ENCODE data around the gene TPK1.
"Not testable (repeated sequence)": the region's sequence is repeated elsewhere in the genome, so short reads cannot be mapped to it uniquely, and the experiment has no call there.

TPK1 gene

GRCh38 chr7:144775749-144776148 lies 60.1 kb downstream of the TPK1 start:
- no peak for DNase-seq

GRCh38 chr7:144771927-144772326 lies 63.9 kb downstream of the TPK1 start:
- no peak for DNase-seq

GRCh38 chr7:144771174-144771573 lies 64.7 kb downstream of the TPK1 start:
- DNase-seq = no peak

DNA sequence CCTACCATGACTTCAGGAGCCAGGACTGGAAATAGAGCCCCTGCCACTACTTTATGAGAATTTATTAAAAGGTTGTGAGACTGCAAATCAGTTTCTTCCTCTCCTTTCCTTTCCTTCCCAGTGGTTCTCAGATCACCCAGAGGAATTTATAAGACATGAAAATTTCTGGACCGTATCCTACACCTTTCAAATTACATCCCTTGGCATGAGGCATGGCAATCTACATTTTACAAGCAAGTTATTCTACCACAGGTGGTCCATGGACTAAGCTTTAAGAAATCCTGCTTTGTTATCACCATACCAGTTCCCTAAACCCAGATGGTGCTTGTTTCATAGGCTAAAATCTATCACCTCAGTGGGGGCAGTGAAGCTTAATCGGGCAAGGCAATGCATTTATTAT lies 66.5 kb downstream of the TPK1 start:
- no peak for DNase-seq

DNA sequence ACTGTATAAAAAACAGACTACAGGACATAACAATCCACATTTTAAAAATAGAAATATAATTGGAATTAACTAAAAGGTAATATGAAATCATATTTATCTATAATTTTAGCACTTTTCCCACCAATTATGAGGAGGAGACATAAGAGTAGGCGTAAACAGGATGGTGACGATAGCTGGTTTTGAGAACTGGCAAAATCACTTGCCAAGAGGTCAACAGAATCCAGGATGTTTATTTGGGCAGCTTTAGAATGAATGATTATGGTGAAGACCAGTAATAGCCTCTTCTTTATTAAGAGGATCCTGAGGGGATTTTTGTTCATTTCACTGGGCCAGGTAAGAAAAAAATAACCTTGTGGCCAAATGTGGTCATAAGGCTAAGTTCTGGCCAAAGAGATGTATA lies 67.2 kb downstream of the TPK1 start:
- DNase-seq = no peak

DNA sequence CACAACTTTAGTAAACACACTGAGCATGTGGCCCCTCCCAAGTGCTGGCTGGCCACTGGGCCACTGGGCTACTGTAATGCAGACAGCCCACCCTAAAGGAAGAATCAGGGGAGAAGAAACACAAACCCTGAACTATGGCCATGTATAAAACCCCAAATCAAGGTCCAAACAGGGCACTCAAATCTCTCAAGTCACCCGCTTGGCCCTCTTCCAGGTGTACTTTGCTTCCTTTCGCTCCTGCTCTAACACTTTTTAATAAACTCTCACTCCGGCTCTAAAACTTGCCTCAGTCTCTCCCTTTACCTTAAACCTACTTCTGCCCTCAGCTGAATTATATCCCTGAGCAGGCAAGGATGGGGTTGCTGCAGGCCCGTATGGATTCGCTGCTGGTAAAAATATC lies 72.6 kb downstream of the TPK1 start:
- DNase-seq = no peak

DNA sequence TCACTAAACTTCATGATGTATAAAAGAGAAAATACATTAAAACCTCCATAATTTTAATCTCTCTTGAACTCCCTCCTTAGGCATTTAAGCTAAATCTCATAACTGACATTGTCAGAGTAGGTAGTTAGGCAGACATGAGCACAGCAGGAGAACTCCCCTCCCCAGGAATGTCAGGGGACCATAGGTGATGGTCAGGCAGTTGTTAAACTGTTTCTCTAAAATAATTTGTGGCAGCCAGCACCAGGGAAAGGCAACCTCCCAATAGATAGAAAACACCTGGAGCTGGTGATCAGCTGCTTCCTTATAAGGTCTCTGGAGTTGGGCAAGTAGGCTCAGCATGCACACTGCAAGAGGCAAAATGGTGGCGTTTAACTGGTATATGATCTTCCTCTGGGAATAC lies 73.0 kb downstream of the TPK1 start:
- DNase-seq = no peak

- DNase-seq = no peak
These were observed 74.4 kb downstream of the TPK1 start for GRCh38 chr7:144761493-144761892.

DNA sequence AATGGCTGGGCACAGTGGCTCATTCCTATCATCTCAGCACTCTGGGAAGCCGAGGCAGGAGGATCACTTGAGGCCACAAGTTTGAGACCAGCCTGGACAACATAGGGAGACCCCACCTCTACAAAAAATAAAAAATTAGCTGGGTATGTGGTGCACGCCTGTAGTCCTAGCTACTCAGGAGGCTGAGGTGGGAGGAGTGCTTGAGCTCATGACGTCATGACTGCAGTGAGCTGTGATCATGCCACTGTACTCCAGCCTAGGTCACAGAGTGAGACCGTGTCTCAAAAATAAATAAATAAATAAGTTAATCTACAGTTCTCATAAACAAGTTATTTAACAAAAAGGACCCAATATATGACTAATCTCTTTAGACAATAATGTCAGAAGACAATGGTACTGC lies 76.2 kb downstream of the TPK1 start:
- no peak for DNase-seq

DNA sequence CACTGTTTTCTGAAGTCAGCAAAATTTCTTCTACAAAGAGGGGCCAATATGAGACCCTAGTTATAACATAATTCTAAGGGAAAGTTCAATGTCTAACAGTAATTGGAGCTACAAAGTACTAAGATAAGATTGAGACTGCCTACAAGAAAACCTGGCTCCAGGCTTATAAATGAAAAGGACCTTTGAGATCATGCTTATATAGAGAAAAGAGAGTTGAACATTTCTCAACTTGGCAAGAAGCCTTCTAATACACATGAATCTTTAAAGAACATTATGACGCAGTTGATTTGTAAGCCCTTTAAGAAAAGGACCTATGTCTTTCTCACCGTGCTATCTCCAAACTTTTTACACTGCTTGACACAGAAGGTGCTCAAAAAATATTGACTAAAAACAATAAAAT lies 87.9 kb downstream of the TPK1 start:
- no peak for DNase-seq

DNA sequence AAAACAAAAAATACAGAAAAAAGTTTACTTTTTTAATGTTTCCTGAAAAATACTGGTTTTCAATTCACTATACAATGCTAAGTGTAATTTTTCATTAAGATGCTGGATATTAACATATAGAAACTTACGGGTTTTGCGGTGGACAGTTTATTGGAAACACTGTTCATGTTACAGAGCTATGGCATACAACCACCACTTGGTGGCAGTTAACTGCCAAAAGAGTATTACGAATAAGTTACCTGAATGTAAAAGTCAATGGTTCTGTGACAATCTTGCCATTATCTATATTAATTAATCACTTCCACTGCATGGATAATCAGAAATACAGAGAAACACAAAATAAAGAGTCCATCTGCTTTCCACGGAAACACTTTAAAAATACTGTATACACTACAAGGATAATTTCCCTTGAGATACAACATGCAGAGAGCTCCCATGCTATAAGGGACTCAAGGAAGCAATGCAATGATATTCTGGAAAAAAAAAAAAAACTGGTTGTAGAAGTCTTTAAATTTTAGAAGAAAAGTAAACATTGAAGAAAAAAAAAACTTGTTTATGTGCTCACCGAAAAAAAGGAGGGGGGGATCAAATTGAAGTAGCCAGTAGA lies 97.0 kb downstream of the TPK1 start:
- peak; percentile 5 for DNase-seq

GRCh38 chr7:144738146-144738545 lies 97.7 kb downstream of the TPK1 start:
- no peak for DNase-seq

GRCh38 chr7:144736880-144737493 lies 98.9 kb downstream of the TPK1 start:
- no peak for DNase-seq

DNA sequence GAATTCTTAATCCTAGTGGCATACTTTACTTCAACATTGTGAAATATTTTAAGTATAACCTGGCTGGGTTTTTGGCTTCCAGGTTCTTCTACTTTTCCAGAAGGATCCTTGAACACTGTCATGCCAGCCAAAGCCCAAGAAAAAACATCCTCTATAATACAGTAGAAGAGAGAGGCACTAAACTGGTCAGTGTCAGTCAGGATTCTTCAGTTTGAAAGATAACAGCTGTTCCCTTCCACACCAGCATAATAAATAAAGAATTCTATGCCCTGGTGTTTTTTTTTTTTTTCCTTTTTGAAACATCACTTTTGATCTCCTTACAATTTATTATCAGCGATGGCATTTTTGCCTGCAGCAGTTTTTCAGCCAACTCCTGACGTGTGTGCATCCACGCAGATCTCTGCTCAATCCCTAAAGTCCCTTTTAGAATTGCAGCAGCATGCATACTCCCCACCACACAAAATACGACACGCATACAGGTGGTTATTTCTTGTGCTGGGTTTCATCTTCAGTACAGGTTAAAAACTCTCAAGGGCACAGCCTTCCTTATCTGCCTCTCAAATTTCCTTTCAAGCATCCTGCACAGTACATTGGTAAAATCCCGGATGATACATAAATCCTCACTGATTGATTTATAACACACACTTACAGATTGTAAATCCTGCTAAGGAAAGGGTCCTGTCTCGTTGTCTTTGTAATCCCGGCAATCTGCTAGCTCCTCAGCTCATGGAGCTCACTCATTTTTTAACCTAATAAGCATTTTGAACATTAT lies 100.2 kb downstream of the TPK1 start:
- DNase-seq = no peak

DNA sequence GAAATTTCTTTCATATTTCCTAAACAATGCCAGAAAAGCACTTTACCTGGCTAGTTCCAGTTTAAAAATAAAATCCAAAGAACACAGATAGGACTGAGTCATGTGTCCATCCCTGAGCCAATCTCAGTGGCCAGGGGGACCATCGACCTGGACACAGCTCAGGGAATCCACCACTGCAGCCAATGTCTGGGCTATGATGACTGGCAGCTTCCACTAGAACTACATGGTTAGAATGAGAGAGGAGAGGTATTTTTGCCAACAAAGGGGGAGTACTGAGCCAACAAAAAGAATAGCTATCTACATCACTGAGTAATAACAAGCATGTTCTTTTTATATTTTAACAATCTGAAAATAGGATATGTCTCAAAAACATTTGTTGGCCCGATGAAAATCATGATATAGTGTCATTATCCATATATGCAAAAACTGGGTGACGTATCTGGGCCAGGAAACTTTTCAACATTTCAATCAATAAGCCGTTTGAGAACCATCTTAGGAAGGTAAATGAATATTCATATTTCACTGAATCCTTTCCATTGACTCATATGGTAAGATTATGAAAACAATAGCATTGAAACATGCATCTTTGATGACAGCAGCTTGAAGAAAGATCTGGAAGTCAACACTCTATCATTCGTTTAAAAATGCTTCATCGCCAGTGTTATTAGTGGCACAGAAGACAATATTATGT lies 104.0 kb downstream of the TPK1 start:
- no peak for DNase-seq

- no peak for DNase-seq
These were observed 105.6 kb downstream of the TPK1 start for GRCh38 chr7:144730224-144730623.

- DNase-seq = no peak
These were observed 106.6 kb downstream of the TPK1 start for GRCh38 chr7:144729226-144729625.

- DNase-seq = no peak
These were observed 107.3 kb downstream of the TPK1 start for GRCh38 chr7:144728551-144728950.

DNA sequence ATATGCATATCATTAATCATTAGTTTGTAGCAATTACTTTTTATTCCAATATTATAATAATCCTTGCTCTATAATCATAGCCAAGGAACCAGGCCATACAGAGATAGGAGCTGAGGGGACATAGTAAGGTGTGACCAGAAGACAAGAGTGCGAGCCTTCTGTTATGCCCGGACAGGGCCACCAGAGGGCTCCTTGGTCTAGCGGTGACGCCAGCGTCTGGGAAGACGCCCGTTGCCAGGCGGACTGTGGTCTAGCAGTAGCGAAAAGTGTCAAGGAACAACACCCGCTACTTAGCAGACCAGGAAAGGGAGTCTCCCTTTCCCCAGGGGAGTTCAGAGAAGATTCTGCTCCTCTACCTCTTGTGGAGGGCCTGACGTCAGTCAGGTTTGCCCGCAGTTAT lies 109.0 kb downstream of the TPK1 start:
- DNase-seq = not testable (repeated sequence)

DNA sequence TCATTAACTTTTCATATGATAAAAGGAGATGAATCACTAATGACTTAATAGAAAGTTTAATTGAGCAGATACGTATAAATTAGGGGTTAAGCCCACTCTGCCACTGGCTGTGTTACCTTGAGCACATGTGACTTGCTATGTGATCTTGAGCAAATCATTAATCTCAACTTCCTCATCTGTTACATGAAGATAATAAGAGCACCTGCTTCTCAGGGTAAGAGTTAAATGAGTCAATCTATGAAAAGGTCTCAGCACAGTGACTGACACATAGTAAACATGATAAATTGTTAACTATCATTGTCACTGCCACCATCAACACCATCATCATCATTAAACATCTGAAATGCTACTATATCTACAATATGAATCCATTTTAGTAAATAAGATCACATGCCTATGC lies 110.8 kb downstream of the TPK1 start:
- DNase-seq = no peak

DNA sequence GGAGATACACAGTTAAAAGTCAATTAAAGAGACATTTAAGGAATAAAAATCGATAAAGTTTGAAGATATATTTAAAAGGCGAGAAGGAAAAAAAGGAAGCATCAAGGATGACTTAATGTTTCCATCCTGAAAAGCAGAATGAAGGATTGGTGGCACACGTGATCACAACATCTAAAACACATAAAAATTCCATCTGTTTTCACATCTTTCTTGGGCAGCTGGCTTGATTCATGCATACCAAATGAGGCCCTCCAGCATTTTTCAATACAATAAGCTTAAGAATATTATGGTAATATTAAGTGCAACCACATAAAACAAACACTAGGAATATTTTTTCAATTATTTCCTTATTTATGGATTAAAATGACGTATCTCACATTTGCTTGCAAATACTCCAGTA lies 112.6 kb downstream of the TPK1 start:
- DNase-seq = no peak

DNA sequence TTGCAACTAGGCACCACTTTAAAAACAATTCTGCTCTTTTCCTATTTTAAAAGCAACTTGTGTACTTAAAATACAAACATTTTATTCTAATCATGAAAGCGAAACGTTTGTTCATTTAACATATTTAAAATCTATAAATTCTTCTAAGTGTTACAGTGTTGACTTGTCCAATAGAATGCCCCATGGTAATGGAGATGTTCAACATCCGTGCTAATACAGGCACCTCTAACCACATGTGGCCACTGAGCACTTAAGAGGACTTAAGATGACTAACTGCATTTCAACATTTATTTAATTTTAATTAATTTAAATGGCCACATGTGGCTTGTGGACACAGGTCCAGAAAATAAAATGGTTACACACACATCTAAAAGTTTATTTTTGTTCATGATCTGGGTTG lies 115.1 kb downstream of the TPK1 start:
- no peak for DNase-seq

GRCh38 chr7:144720149-144720548 lies 115.7 kb downstream of the TPK1 start:
- no peak for DNase-seq

- no peak for DNase-seq
These were observed 118.1 kb downstream of the TPK1 start for GRCh38 chr7:144717720-144718119.
